Tibial artery (tissue), 4 donors: ENCODE data around the gene SFTPA1.
A peak's percentile ranks its signal among the peaks of the same experiment; 100 is the strongest.
"Not testable (repeated sequence)": the region's sequence is repeated elsewhere in the genome, so short reads cannot be mapped to it uniquely, and the experiment has no call there.

Source experiments
- DNase-seq, 2 donors: peaks; one replicate each; pipeline ENCODE4 v3.0.0-alpha.2; 2019
- H3K27ac ChIP-seq, 2 donors: fragments of 200-600 bp; sonication (generic) in 1 of 2; 1 replicate in 1 of 2; 2 replicates in 1 of 2; pipeline ENCODE4 v1.5.1; 2018 to 2019; ENCODE audit warnings: mild to moderate bottlenecking in 1 of 2
- H3K27me3 ChIP-seq, 2 donors: fragments of 200-600 bp; sonication (generic) in 1 of 2; one replicate each; pipeline versions ENCODE4 v1.5.1 to v1.6.0; 2016 to 2019
- H3K36me3 ChIP-seq, 3 donors: fragments of 200-600 bp; sonication (generic) in 2 of 3; one replicate each; pipeline ENCODE4 v1.5.1; 2016 to 2019; ENCODE audit warnings: mild to moderate bottlenecking in 2 of 3
- H3K4me1 ChIP-seq, 4 donors: fragments of 200-600 bp; sonication (generic) in 2 of 4; 1 replicate in 3 of 4; 2 replicates in 1 of 4; pipeline ENCODE4 v1.5.1; 2016 to 2019
- H3K4me3 ChIP-seq, 2 donors: fragments of 200-600 bp; sonication (generic) in 1 of 2; 1 replicate in 1 of 2; 2 replicates in 1 of 2; pipeline ENCODE4 v1.5.1; 2018 to 2019; ENCODE audit warnings: mild to moderate bottlenecking in 2 of 2
- H3K9me3 ChIP-seq, 3 donors: fragments of 200-600 bp; sonication (generic) in 1 of 3; one replicate each; pipeline ENCODE4 v1.5.1; 2016 to 2019
- CTCF ChIP-seq, 2 experiments: fragments of 200-600 bp in 1 of 2; fragments of 450-650 bp in 1 of 2; IDR thresholded peaks; one replicate each; pipeline ENCODE4 v1.5.1; 2017 to 2019; ENCODE audit warnings: antibody characterized with exemption in 2 of 2, mild to moderate bottlenecking in 1 of 2, moderate library complexity in 1 of 2
- intact Hi-C: fragments of 100-400 bp; cut with DNase I; formaldehyde crosslinking; loops from one replicate; pipeline ENCODE4 v1.15.0; 2023; ENCODE audit warnings: low total_unique reads

The SFTPA1 gene

GRCh38 chr10:79604294-79604693, 6.4 kb upstream of the SFTPA1 start:
- H3K4me1 ChIP-seq: no peaks in the 10 kb centered on the region
- intact Hi-C loops: no loop called here
- TF ChIP-seq CTCF (IDR thresholded peaks at IDR 0.05): no peak
- no peak for DNase-seq
- H3K36me3 ChIP-seq: no peaks in the 10 kb centered on the region
- H3K9me3 ChIP-seq: peaks cover 0 to 9% (median 8%) of the 10 kb centered on the region in 3 donors
- no peaks in the 10 kb centered on the region for H3K27me3 ChIP-seq
- H3K4me3 ChIP-seq: no peak overlapping the region
- no peak overlapping the region for H3K27ac ChIP-seq

GRCh38 chr10:79605308-79605707, 5.4 kb upstream of the SFTPA1 start:
- Histone ChIP-seq H3K27me3 (no peaks in the 10 kb centered on the region), H3K36me3 (no peaks in the 10 kb centered on the region), H3K27ac (no peak overlapping the region), H3K4me1 (no peaks in the 10 kb centered on the region), H3K9me3 (peaks cover 0 to 9% (median 8%) of the 10 kb centered on the region in 3 donors), H3K4me3 (no peak overlapping the region)
- intact Hi-C loops: no loop called here
- DNase-seq: no peak
- no peak for TF ChIP-seq CTCF (IDR thresholded peaks at IDR 0.05)

GRCh38 chr10:79608505-79609375, 2.0 kb upstream of the SFTPA1 start:
- no peaks in the 10 kb centered on the region for H3K4me1 ChIP-seq
- H3K27ac ChIP-seq: no peak overlapping the region
- peak; percentile 10 to 16 for TF ChIP-seq CTCF (IDR thresholded peaks at IDR 0.05)
- no peaks in the 10 kb centered on the region for H3K36me3 ChIP-seq
- no peaks in the 10 kb centered on the region for H3K9me3 ChIP-seq
- no peaks in the 10 kb centered on the region for H3K27me3 ChIP-seq
- H3K4me3 ChIP-seq: no peak overlapping the region
- intact Hi-C loops: no loop called here
- DNase-seq: no peak

GRCh38 chr10:79611193-79611976, 646 bp downstream of the SFTPA1 start:
- DNase-seq, H3K36me3 ChIP-seq: not testable (repeated sequence)

GRCh38 chr10:79615577-79615976, 4.8 kb downstream of the SFTPA1 start:
- H3K36me3 ChIP-seq: no peaks in the 10 kb centered on the region
- no peak for TF ChIP-seq CTCF (IDR thresholded peaks at IDR 0.05)
- intact Hi-C loops: no loop called here
- no peak overlapping the region for H3K4me3 ChIP-seq
- no peaks in the 10 kb centered on the region for H3K4me1 ChIP-seq
- H3K9me3 ChIP-seq: peaks cover 0 to 5% (median 4%) of the 10 kb centered on the region in 3 donors
- no peak overlapping the region for H3K27ac ChIP-seq
- no peaks in the 10 kb centered on the region for H3K27me3 ChIP-seq
- DNase-seq: no peak

More at GRCh38 chr10:79611193-79611976, 646 bp downstream of the SFTPA1 start:
- H3K27ac ChIP-seq, H3K4me3 ChIP-seq, H3K9me3 ChIP-seq, H3K27me3 ChIP-seq, H3K4me1 ChIP-seq, intact Hi-C loops: not testable (repeated sequence)

GRCh38 chr10:79616164-79616563, 5.4 kb downstream of the SFTPA1 start:
- intact Hi-C loops: no loop called here
- no peak for DNase-seq
- no peak overlapping the region for H3K27ac ChIP-seq
- no peaks in the 10 kb centered on the region for H3K4me1 ChIP-seq
- H3K9me3 ChIP-seq: peaks cover 0 to 5% (median 4%) of the 10 kb centered on the region in 3 donors
- H3K36me3 ChIP-seq: no peaks in the 10 kb centered on the region
- no peak for TF ChIP-seq CTCF (IDR thresholded peaks at IDR 0.05)
- no peaks in the 10 kb centered on the region for H3K27me3 ChIP-seq
- no peak overlapping the region for H3K4me3 ChIP-seq

GRCh38 chr10:79623663-79624062, 12.9 kb downstream of the SFTPA1 start:
- H3K27ac ChIP-seq, DNase-seq, intact Hi-C loops, H3K36me3 ChIP-seq, H3K27me3 ChIP-seq, H3K4me3 ChIP-seq, H3K4me1 ChIP-seq: not testable (repeated sequence)
- peaks cover 0 to 10% (median 0%) of the 10 kb centered on the region in 3 donors for H3K9me3 ChIP-seq
